ENCODE results near the gene XYLB. TPM values are rescaled to one million over a fixed set of nuclear protein-coding genes. Genes with fewer than 3 reads are reported as not detected.

The XYLB gene
- total RNA-seq, 3 donors from 2014 or later, result 5.2 to 7.9 (median 6.7) TPM

GRCh38 chr3:38362825-38363224 is 16.2 kb downstream of the XYLB start:
- Histone ChIP-seq H3K27me3 (no peaks in the 10 kb centered on the region), H3K9me3 (no peaks in the 10 kb centered on the region), H3K27ac (no peak overlapping the region), H3K4me1 (no peaks in the 10 kb centered on the region), H3K36me3 (no peaks in the 10 kb centered on the region), H3K4me3 (no peak overlapping the region)
- DNase-seq (ENCODE audit: low spot score in 2 of 2), result no peak
- TF ChIP-seq CTCF (IDR thresholded peaks at IDR 0.05), result no peak
- no peak for TF ChIP-seq POLR2A (IDR thresholded peaks at IDR 0.05)
- no peak for TF ChIP-seq POLR2AphosphoS5 (IDR thresholded peaks at IDR 0.05)
- intact Hi-C loops (cut with DNase I; ENCODE audit: low total_unique reads), result no loop called here

GRCh38 chr3:38364721-38365400 is 18.3 kb downstream of the XYLB start:
- Histone ChIP-seq H3K4me3 (no peak overlapping the region), H3K27me3 (no peaks in the 10 kb centered on the region), H3K27ac (no peak overlapping the region), H3K36me3 (no peaks in the 10 kb centered on the region), H3K9me3 (no peaks in the 10 kb centered on the region), H3K4me1 (no peaks in the 10 kb centered on the region)
- TF ChIP-seq POLR2AphosphoS5 (IDR thresholded peaks at IDR 0.05), result no peak
- TF ChIP-seq CTCF (IDR thresholded peaks at IDR 0.05), result no peak
- TF ChIP-seq POLR2A (IDR thresholded peaks at IDR 0.05), result no peak
- DNase-seq (ENCODE audit: low spot score in 2 of 2), result no peak
- intact Hi-C loops (cut with DNase I; ENCODE audit: low total_unique reads), result no loop called here

GRCh38 chr3:38365469-38366062 is 19.0 kb downstream of the XYLB start:
- TF ChIP-seq POLR2A (IDR thresholded peaks at IDR 0.05) (no peak), CTCF (IDR thresholded peaks at IDR 0.05) (no peak), POLR2AphosphoS5 (IDR thresholded peaks at IDR 0.05) (no peak)

GRCh38 chr3:38366082-38366481 is 19.5 kb downstream of the XYLB start:
- intact Hi-C loops (cut with DNase I; ENCODE audit: low total_unique reads), result no loop called here
- TF ChIP-seq CTCF (IDR thresholded peaks at IDR 0.05) (no peak), POLR2A (IDR thresholded peaks at IDR 0.05) (no peak), POLR2AphosphoS5 (IDR thresholded peaks at IDR 0.05) (no peak)
- Histone ChIP-seq H3K9me3 (no peaks in the 10 kb centered on the region), H3K27me3 (no peaks in the 10 kb centered on the region), H3K27ac (no peak overlapping the region), H3K4me1 (no peaks in the 10 kb centered on the region), H3K36me3 (no peaks in the 10 kb centered on the region), H3K4me3 (no peak overlapping the region)
- DNase-seq (ENCODE audit: low spot score in 2 of 2), result no peak

More at GRCh38 chr3:38365469-38366062, 19.0 kb downstream of the XYLB start:
- no peak overlapping the region for H3K27ac ChIP-seq
- DNase-seq (ENCODE audit: low spot score in 2 of 2), result no peak
- no peaks in the 10 kb centered on the region for H3K4me1 ChIP-seq
- no peak overlapping the region for H3K4me3 ChIP-seq
- H3K36me3 ChIP-seq, result no peaks in the 10 kb centered on the region
- H3K9me3 ChIP-seq, result no peaks in the 10 kb centered on the region
- intact Hi-C loops (cut with DNase I; ENCODE audit: low total_unique reads), result no loop called here
- no peaks in the 10 kb centered on the region for H3K27me3 ChIP-seq

- Histone ChIP-seq H3K36me3 (no peaks in the 10 kb centered on the region), H3K27me3 (no peaks in the 10 kb centered on the region), H3K27ac (no peak overlapping the region), H3K4me3 (no peak overlapping the region), H3K4me1 (no peaks in the 10 kb centered on the region), H3K9me3 (no peaks in the 10 kb centered on the region)
- no peak for DNase-seq (ENCODE audit: low spot score in 2 of 2)
- intact Hi-C loops (cut with DNase I; ENCODE audit: low total_unique reads), result no loop called here
- TF ChIP-seq POLR2A (IDR thresholded peaks at IDR 0.05) (no peak), POLR2AphosphoS5 (IDR thresholded peaks at IDR 0.05) (no peak), CTCF (IDR thresholded peaks at IDR 0.05) (no peak)
These were observed 21.2 kb downstream of the XYLB start for GRCh38 chr3:38367779-38368178.
